Right atrium auricular region (tissue), 2 donors: ENCODE measurements around the gene EXTL2. TPM values are rescaled to one million over a fixed set of nuclear protein-coding genes. Genes with fewer than 3 reads are reported as not detected.

Source experiments
- DNase-seq: peaks from one replicate; pipeline ENCODE4 v3.0.0-alpha.2; 2019; ENCODE audit warnings: low spot score
- H3K27ac ChIP-seq, 2 donors: fragments of 200-600 bp; sonication (generic); 1 replicate in 1 of 2; 2 replicates in 1 of 2; pipeline ENCODE4 v1.5.1; 2016 to 2019
- H3K27me3 ChIP-seq, 2 donors: fragments of 200-600 bp; sonication (generic); one replicate each; pipeline versions ENCODE4 v1.5.1 to v1.6.0; 2017 to 2019
- H3K36me3 ChIP-seq: fragments of 200-600 bp; sonication (generic); one replicate; pipeline ENCODE4 v1.5.1; 2016
- H3K4me1 ChIP-seq, 2 donors: fragments of 200-600 bp; sonication (generic); one replicate each; pipeline versions ENCODE4 v1.5.1 to v1.6.0; 2017 to 2019
- H3K4me3 ChIP-seq, 2 donors: fragments of 200-600 bp; sonication (generic); 1 replicate in 1 of 2; 2 replicates in 1 of 2; pipeline ENCODE4 v1.5.1; 2017 to 2019; ENCODE audit warnings: mild to moderate bottlenecking in 1 of 2, moderate library complexity in 1 of 2
- H3K9me3 ChIP-seq, 2 donors: fragments of 200-600 bp; sonication (generic); one replicate each; pipeline ENCODE4 v1.5.1; 2019
- total RNA-seq, 2 donors: library from RNA; depleted of rRNA; stranded (reverse); fragments of >200 nt; gene quantifications; one replicate each; pipeline ENCODE4 v1.1.0, GENCODE V29; 2016
- TF ChIP-seq, protein P1 (sequence below), 2 donors: fragments of 200-600 bp; sonication (generic); IDR thresholded peaks; one replicate each; pipeline ENCODE4 v1.5.1; 2019; ENCODE audit warnings: antibody characterized with exemption in 2 of 2

Gene EXTL2
- total RNA-seq, 2 donors from 2014 or later, result 6.3 to 9.5 TPM

- no peak for DNase-seq
- H3K36me3 ChIP-seq, result no peaks in the 10 kb centered on the region
- TF ChIP-seq, protein P1, sequence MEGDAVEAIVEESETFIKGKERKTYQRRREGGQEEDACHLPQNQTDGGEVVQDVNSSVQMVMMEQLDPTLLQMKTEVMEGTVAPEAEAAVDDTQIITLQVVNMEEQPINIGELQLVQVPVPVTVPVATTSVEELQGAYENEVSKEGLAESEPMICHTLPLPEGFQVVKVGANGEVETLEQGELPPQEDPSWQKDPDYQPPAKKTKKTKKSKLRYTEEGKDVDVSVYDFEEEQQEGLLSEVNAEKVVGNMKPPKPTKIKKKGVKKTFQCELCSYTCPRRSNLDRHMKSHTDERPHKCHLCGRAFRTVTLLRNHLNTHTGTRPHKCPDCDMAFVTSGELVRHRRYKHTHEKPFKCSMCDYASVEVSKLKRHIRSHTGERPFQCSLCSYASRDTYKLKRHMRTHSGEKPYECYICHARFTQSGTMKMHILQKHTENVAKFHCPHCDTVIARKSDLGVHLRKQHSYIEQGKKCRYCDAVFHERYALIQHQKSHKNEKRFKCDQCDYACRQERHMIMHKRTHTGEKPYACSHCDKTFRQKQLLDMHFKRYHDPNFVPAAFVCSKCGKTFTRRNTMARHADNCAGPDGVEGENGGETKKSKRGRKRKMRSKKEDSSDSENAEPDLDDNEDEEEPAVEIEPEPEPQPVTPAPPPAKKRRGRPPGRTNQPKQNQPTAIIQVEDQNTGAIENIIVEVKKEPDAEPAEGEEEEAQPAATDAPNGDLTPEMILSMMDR (IDR thresholded peaks at IDR 0.05), result no peak
- H3K27ac ChIP-seq, result no peak overlapping the region
- H3K4me3 ChIP-seq, result no peak overlapping the region
- H3K4me1 ChIP-seq, result no peaks in the 10 kb centered on the region
- no peaks in the 10 kb centered on the region for H3K27me3 ChIP-seq
- H3K9me3 ChIP-seq, result no peaks in the 10 kb centered on the region
Observed at GRCh38 chr1:100883963-100884362, 10.7 kb downstream of the EXTL2 start.

DNA sequence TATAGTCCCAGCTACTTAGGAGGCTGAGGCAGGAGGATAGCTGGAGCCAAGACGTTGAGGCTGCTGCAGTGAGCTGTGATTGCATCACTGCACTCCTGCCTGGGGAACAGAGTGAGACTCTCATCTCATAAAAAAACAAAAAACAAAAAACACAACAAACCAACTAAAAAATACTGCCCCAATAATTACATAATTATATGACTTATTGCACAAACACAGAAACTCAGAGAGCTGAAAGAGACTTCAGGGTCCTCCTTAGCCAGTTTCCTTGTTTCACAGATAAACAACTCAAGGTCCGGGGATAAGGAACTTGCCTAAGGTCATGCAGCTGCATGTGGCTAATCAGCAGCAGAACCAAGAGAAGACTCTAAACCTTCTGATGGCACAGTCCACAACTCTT is 11.9 kb downstream of the EXTL2 start:
- Histone ChIP-seq H3K36me3 (no peaks in the 10 kb centered on the region), H3K27me3 (no peaks in the 10 kb centered on the region), H3K27ac (no peak overlapping the region), H3K4me3 (no peak overlapping the region), H3K4me1 (no peaks in the 10 kb centered on the region), H3K9me3 (no peaks in the 10 kb centered on the region)
- TF ChIP-seq, protein P1 (IDR thresholded peaks at IDR 0.05), result no peak
- no peak for DNase-seq

- Histone ChIP-seq H3K4me3 (no peak overlapping the region), H3K9me3 (no peaks in the 10 kb centered on the region), H3K27me3 (no peaks in the 10 kb centered on the region), H3K27ac (no peak overlapping the region), H3K4me1 (no peaks in the 10 kb centered on the region), H3K36me3 (peaks cover 5% of the 10 kb centered on the region)
- TF ChIP-seq, protein P1 (IDR thresholded peaks at IDR 0.05), result no peak
- DNase-seq, result no peak
Observed at GRCh38 chr1:100881687-100882086, 13.0 kb downstream of the EXTL2 start.

DNA sequence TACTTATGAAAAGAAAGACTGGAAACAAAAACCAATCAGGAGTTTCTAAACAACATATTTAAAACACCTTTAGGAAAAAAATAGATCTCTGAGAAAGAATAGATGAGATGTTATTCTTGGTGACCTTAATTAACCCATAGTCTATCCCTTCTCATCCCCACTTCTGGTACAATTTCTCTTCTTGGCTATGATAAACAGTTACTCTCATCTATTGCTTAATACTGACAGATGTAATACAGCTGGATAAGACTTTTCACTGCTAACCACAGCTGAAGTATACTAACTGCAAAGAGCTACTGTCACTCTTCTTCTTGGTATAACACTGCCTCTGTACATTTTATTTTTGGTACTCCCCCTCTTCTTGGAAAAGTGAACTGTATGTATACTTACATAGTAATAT is 15.2 kb downstream of the EXTL2 start:
- Histone ChIP-seq H3K27me3 (no peaks in the 10 kb centered on the region), H3K36me3 (peaks cover 5% of the 10 kb centered on the region), H3K9me3 (no peaks in the 10 kb centered on the region), H3K4me3 (no peak overlapping the region), H3K27ac (no peak overlapping the region), H3K4me1 (no peaks in the 10 kb centered on the region)
- TF ChIP-seq, protein P1 (IDR thresholded peaks at IDR 0.05), result no peak
- DNase-seq, result no peak

DNA sequence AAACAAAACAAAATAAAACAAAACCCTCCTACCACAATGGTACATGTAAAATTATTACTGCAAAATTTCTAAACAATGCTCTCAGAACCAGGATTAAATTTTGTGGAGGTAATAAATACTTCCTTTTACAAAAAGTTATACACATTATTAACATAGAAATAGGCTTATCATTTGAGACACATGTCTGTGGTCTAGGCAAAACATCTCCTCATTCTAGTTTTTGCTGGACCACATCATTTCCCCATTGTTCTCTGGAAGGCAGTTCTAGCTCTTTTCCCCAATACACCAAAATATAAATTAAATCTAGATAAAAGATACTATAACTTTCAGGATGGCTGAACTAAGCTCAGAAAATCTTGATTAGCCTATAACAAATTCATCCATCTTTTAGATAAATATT is 18.4 kb downstream of the EXTL2 start:
- H3K27ac ChIP-seq, result no peak overlapping the region
- TF ChIP-seq, protein P1 (IDR thresholded peaks at IDR 0.05), result no peak
- no peak for DNase-seq
- no peaks in the 10 kb centered on the region for H3K4me1 ChIP-seq
- H3K4me3 ChIP-seq, result no peak overlapping the region
- H3K27me3 ChIP-seq, result no peaks in the 10 kb centered on the region
- H3K9me3 ChIP-seq, result no peaks in the 10 kb centered on the region
- peaks cover 5% of the 10 kb centered on the region for H3K36me3 ChIP-seq

DNA sequence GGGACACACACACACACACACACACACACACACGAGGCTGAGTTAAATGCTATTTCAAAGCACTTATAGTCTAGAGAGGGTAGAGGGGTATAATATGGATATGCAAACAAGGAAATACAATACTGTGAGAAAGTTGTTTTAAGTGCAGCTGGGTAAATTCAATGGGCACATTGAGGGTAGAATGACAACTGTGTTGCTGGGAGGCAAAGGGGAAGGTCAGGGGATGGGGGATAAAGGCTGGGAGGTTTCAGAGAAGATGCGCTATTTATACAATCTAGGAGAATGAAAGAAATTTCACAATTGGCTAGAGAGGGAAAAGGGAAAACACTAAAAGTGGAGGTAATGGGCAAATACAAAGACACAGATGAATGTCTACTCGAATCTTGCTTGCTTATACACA is 19.4 kb downstream of the EXTL2 start:
- Histone ChIP-seq H3K9me3 (no peaks in the 10 kb centered on the region), H3K4me1 (no peaks in the 10 kb centered on the region), H3K4me3 (no peak overlapping the region), H3K27ac (no peak overlapping the region), H3K27me3 (no peaks in the 10 kb centered on the region), H3K36me3 (peaks cover 5% of the 10 kb centered on the region)
- TF ChIP-seq, protein P1 (IDR thresholded peaks at IDR 0.05), result no peak
- no peak for DNase-seq
